ENCODE measurements around the gene ELMO3. TPM values are rescaled to one million over a fixed set of nuclear protein-coding genes. Genes with fewer than 3 reads are reported as not detected.

ELMO3 gene
- total and polyA plus RNA-seq, 2 of the 13 experiments (the other 11 are each of a cell fraction or from before 2014, with no cell fraction given): 2.6 to 4.0 TPM

DNA sequence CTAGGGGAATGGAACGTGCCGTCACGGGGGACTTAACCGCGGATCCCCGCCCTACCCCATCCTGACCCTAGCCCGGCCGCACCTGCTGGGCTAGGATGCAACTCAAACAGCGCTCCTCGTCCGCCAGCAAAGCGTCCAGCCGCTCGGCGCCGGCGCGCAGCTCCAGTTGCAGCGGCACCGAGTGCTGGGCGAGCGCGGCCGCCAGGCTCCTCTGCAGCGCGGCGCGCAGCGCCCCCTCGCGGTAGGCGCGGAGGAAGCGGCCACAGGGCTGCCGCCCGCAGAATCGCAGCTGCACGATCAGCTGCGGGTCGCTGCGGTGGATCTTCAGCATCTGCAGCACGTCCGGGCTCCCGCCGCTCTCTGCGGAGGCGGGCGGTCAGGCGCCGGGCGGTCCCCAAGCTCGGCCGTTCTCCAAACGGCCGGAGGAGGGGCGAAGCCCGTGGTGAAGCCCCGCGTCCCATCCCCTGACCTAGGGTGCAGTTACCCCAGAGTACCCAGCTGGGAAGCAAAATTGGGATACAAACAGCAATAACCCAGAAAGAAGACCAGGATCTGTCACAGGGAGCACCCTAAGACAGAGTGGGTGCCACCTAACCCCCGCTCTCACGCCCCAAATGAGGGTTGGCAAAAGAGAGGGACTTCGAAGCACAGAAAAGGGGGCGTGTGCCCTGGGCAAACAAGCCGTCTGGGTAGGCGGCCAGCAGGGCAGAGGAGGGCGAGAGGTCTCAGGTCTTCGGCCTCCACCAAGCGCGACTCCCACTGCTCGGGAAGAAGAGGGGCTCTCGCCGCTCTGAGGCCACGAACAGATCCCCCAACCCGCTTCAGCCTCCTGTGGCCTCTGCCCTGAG, 43.4 kb upstream of the ELMO3 start (continued):
- TF ChIP-seq, protein P1, sequence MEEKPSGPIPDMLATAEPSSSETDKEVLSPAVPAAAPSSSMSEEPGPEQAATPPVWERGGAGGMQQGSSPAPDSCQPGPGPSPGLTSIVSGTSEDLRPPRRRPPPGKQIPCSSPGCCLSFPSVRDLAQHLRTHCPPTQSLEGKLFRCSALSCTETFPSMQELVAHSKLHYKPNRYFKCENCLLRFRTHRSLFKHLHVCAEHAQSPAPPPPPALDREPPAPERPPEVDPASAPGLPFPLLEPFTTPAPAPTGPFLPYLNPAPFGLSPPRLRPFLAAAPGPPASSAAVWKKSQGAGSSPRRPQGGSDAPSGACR (CRISPR knock-in tag; IDR thresholded peaks at IDR 0.05): no peak
- no peak for TF ChIP-seq ZFP36L1 (CRISPR knock-in tag; IDR thresholded peaks at IDR 0.05)
- no peak for TF ChIP-seq RBM22 (optimal IDR thresholded peaks at IDR 0.05; ENCODE audit: low read length)
- TF ChIP-seq HNRNPUL1 (IDR thresholded peaks at IDR 0.05; ENCODE audit: low read depth, low read length): no peak
- TF ChIP-seq HMG20A (CRISPR knock-in tag; IDR thresholded peaks at IDR 0.05; ENCODE audit: borderline replicate concordance): no peak
- TF ChIP-seq ZNF318 (CRISPR knock-in tag; IDR thresholded peaks at IDR 0.05): 0 out of 2 replicates have a peak, but pooled peaks have one; percentile 60
- TF ChIP-seq SUZ12 (IDR thresholded peaks at IDR 0.05; ENCODE audit: low read depth, low read length): no peak
- TF ChIP-seq TCF7 (IDR thresholded peaks at IDR 0.05; ENCODE audit: low read depth): no peak
- TF ChIP-seq KLF11 (CRISPR knock-in tag; IDR thresholded peaks at IDR 0.05): no peak
- TF ChIP-seq, protein P2, sequence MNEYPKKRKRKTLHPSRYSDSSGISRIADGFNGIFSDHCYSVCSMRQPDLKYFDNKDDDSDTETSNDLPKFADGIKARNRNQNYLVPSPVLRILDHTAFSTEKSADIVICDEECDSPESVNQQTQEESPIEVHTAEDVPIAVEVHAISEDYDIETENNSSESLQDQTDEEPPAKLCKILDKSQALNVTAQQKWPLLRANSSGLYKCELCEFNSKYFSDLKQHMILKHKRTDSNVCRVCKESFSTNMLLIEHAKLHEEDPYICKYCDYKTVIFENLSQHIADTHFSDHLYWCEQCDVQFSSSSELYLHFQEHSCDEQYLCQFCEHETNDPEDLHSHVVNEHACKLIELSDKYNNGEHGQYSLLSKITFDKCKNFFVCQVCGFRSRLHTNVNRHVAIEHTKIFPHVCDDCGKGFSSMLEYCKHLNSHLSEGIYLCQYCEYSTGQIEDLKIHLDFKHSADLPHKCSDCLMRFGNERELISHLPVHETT (CRISPR knock-in tag; conservative IDR thresholded peaks at IDR 0.05): no peak; the same call in 1 of the 2 replicates
- no peak for TF ChIP-seq ZNF562 (CRISPR knock-in tag; IDR thresholded peaks at IDR 0.05; ENCODE audit: borderline replicate concordance)
- TF ChIP-seq ZNF800 (CRISPR knock-in tag; IDR thresholded peaks at IDR 0.05): peak; percentile 93
- TF ChIP-seq ZNF3 (CRISPR knock-in tag; IDR thresholded peaks at IDR 0.05): no peak
- TF ChIP-seq RELA (CRISPR knock-in tag; IDR thresholded peaks at IDR 0.05): peak; percentile 64; the same call in 1 of the 2 replicates
- peak; percentile 23; the same call in 1 of the 2 replicates for TF ChIP-seq FOXK1 (CRISPR knock-in tag; IDR thresholded peaks at IDR 0.05; ENCODE audit: borderline replicate concordance, low read depth)
- no peak for TF ChIP-seq KAT7 (CRISPR knock-in tag; IDR thresholded peaks at IDR 0.05; ENCODE audit: borderline replicate concordance)
- no peak for TF ChIP-seq SP1 (IDR thresholded peaks at IDR 0.05)
- TF ChIP-seq SP1 (CRISPR knock-in tag; IDR thresholded peaks at IDR 0.05): no peak

All from HepG2 (cell line).